GM12891 (cell line): ENCODE results near the gene MCRIP1.
A peak's percentile ranks its signal among the peaks of the same experiment; 100 is the strongest.

ENCODE experiments used
- PAX5 ChIP-seq: IDR thresholded peaks from 2 replicates; pipeline ENCODE4 v1.6.1; 2011; ENCODE audit warnings: low read length, moderate library complexity, mild to moderate bottlenecking; ENCODE audit not compliant: insufficient read depth, severe bottlenecking
- POLR2A ChIP-seq: IDR thresholded peaks from 2 replicates; pipeline ENCODE4 v1.6.1; 2011; ENCODE audit warnings: low read depth, low read length, control low read depth
- POLR2AphosphoS5 ChIP-seq: IDR thresholded peaks from 2 replicates; pipeline ENCODE4 v1.6.1; 2011; ENCODE audit warnings: low read depth, low read length, control low read depth
- POU2F2 ChIP-seq: IDR thresholded peaks from 2 replicates; pipeline ENCODE4 v1.6.1; 2011; ENCODE audit warnings: low read depth, mild to moderate bottlenecking, control low read depth, low read length, moderate library complexity
- SPI1 ChIP-seq: IDR thresholded peaks from 2 replicates; pipeline ENCODE4 v1.6.1; 2011; ENCODE audit warnings: low read depth, low read length, control low read depth
- TAF1 ChIP-seq: IDR thresholded peaks from 2 replicates; pipeline ENCODE4 v1.6.1; 2011; ENCODE audit warnings: low read depth, low read length, control low read depth

GRCh38 chr17:81846743-81847689 lies 13.9 kb upstream of the MCRIP1 start:
- TF ChIP-seq POLR2A (no peak; the same call in 1 of the 2 replicates), POLR2AphosphoS5 (peak; percentile 22; the same call in 1 of the 2 replicates), TAF1 (no peak), PAX5 (no peak), SPI1 (no peak), POU2F2 (no peak)
